D721Med (cell line): ENCODE data around the gene ADCY7.

Experiments
- DNase-seq: peaks from one replicate; pipeline ENCODE4 v3.0.0; 2011; ENCODE audit warnings: low spot score; ENCODE audit not compliant: insufficient read length
- FAIRE-seq: peaks from 2 replicates; lab custom pipeline; 2011; peaks lifted over from hg19 to GRCh38; lab: Jason Lieb, UNC
- CTCF ChIP-seq: IDR thresholded peaks from 2 replicates; pipeline ENCODE4 v1.5.1; 2012; ENCODE audit warnings: mild to moderate bottlenecking, control low read depth; ENCODE audit not compliant: insufficient read depth; ENCODE audit errors: missing control alignments

Gene ADCY7

GRCh38 chr16:50244504-50245416, 21.6 kb upstream of the ADCY7 start:
- no peak for FAIRE-seq
- no peak for DNase-seq
- TF ChIP-seq CTCF = no peak

- TF ChIP-seq CTCF = peak; percentile 13
- FAIRE-seq = no peak
- DNase-seq = peak; percentile 34
Observed at GRCh38 chr16:50245417-50246298, 20.7 kb upstream of the ADCY7 start.

- DNase-seq (no peak), FAIRE-seq (no peak)
- no peak for TF ChIP-seq CTCF
Observed at GRCh38 chr16:50246299-50247122, 19.8 kb upstream of the ADCY7 start.

- DNase-seq = no peak
- TF ChIP-seq CTCF = no peak
- no peak for FAIRE-seq
Observed at GRCh38 chr16:50247123-50247905, 19.0 kb upstream of the ADCY7 start.

- TF ChIP-seq CTCF = no peak
- no peak for FAIRE-seq
- DNase-seq = no peak
Observed at GRCh38 chr16:50247906-50248608, 18.3 kb upstream of the ADCY7 start.
